Measurements from ENCODE around the gene NTSR1.

DNA sequence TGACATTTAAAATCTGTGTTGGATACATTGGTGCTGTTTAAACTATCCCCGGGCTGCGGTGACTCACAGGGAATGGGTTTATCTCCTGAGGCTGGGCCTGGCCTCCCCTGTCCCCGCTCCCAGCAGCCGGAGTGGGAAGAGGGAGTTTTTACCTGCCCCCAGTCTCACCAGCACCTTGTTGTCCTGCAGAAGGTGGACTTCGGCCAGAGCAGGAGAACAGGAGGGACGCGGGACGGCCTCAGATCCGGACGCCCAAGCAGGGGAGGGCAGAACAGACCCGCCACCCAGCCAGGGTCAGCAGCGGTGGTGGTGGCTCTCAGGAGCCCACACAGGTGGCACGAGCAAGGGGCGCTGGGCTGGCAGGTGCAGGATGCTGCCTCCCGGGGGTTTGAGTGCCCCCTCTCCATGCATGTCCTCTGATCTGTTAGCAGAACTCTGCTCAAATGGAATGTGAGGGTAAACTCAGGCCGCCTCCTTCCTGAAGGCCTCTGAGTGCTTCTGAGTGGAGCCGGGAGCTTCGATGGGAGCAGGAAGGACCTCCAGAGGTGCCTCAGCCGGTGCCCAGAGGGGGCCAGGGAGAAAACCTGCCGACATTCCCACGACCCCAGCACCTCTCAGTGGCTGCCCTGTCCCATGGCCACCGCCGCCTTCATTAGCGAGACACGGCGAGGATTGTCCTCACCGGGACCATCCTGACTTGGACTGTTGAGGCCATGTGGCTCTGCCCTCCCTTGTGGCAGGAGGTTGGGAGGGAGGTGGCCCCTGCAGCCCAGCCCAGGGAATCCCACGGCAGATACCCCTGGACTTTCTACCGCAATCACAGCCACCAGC lies 44.2 kb downstream of the NTSR1 start:
- TF ChIP-seq EP300 (conservative IDR thresholded peaks at IDR 0.05; ENCODE audit: poor library complexity, severe bottlenecking): no peak
- no peak for TF ChIP-seq CTCF (IDR thresholded peaks at IDR 0.05; ENCODE audit: poor library complexity, severe bottlenecking)
- no peak for TF ChIP-seq EZH2 (IDR thresholded peaks at IDR 0.05; ENCODE audit: borderline replicate concordance, insufficient read depth, low read length, poor library complexity, severe bottlenecking)
- TF ChIP-seq POLR2AphosphoS5 (IDR thresholded peaks at IDR 0.05): no peak

Data from neural cell (in vitro differentiated cells).